GM23338 (cell line): ENCODE data around the gene SLC24A5. TPM values are rescaled to one million over a fixed set of nuclear protein-coding genes. Genes with fewer than 3 reads are reported as not detected.

Experiments
- ATAC-seq: fragments of 200-7000 bp; cut with Tn5 transposase; 3 replicates; pipeline ENCODE4 v1.9.1; 2020
- DNase-seq: peaks from one replicate; pipeline ENCODE4 v3.0.0-alpha.2; 2015; ENCODE audit warnings: low spot score
- H2AFZ ChIP-seq: fragments of 200-600 bp; sonication (generic); 2 replicates; pipeline ENCODE4 v1.8.0; 2016; ENCODE audit warnings: antibody characterized with exemption, mild to moderate bottlenecking, moderate library complexity
- H3F3A ChIP-seq: fragments of 200-600 bp; sonication (generic); replicated peaks from 2 replicates; pipeline ENCODE4 v1.8.0; 2017; ENCODE audit warnings: antibody characterized with exemption, mixed run types, low read depth
- H3K27ac ChIP-seq: fragments of 200-600 bp; sonication (generic); 2 replicates; pipeline ENCODE4 v1.6.1; 2016; ENCODE audit warnings: low read depth
- H3K27me3 ChIP-seq: fragments of 200-600 bp; sonication (generic); 2 replicates; pipeline ENCODE4 v1.8.0; 2016; ENCODE audit warnings: mild to moderate bottlenecking, mixed run types, moderate library complexity; ENCODE audit not compliant: insufficient read depth
- H3K36me3 ChIP-seq: fragments of 200-600 bp; sonication (generic); 2 replicates; pipeline ENCODE4 v1.8.0; 2016; ENCODE audit warnings: mild to moderate bottlenecking; ENCODE audit not compliant: insufficient read depth
- H3K4me1 ChIP-seq: fragments of 200-600 bp; sonication (generic); 2 replicates; pipeline ENCODE4 v1.8.0; 2016; ENCODE audit warnings: mild to moderate bottlenecking, moderate library complexity; ENCODE audit not compliant: insufficient read depth
- H3K4me2 ChIP-seq: fragments of 200-600 bp; sonication (generic); 2 replicates; pipeline ENCODE4 v1.7.1; 2017; ENCODE audit warnings: mixed run types
- H3K4me3 ChIP-seq: fragments of 200-600 bp; sonication (generic); 2 replicates; pipeline ENCODE4 v1.6.1; 2016; ENCODE audit warnings: mixed run types
- H3K79me2 ChIP-seq: fragments of 200-600 bp; sonication (generic); replicated peaks from 2 replicates; pipeline ENCODE4 v1.8.0; 2017; ENCODE audit warnings: mild to moderate bottlenecking; ENCODE audit not compliant: insufficient read depth
- H3K9me2 ChIP-seq: fragments of 200-600 bp; sonication (generic); 2 replicates; pipeline ENCODE4 v1.8.0; 2017; ENCODE audit not compliant: insufficient read depth
- H4K20me1 ChIP-seq: fragments of 200-600 bp; sonication (generic); replicated peaks from 2 replicates; pipeline ENCODE4 v1.8.0; 2017; ENCODE audit warnings: mild to moderate bottlenecking; ENCODE audit not compliant: insufficient read depth
- H3K27ac Mint-ChIP-seq: 2 replicates; pipeline ENCODE4 v1.8.0; 2020; ENCODE audit warnings: inconsistent platforms, mild to moderate bottlenecking, moderate library complexity, mixed read lengths
- H3K27me3 Mint-ChIP-seq: 3 replicates; pipeline ENCODE4 v1.8.0; 2022; ENCODE audit warnings: low read depth, mild to moderate bottlenecking, moderate library complexity, mixed read lengths, inconsistent platforms; ENCODE audit not compliant: insufficient read depth, poor library complexity
- H3K36me3 Mint-ChIP-seq: 3 replicates; pipeline ENCODE4 v1.8.0; 2021; ENCODE audit warnings: low read depth, mild to moderate bottlenecking, inconsistent platforms, moderate library complexity, mixed read lengths
- H3K4me1 Mint-ChIP-seq: 3 replicates; pipeline ENCODE4 v1.8.0; 2020; ENCODE audit warnings: mild to moderate bottlenecking, inconsistent platforms, mixed read lengths
- H3K4me3 Mint-ChIP-seq: 3 replicates; pipeline ENCODE4 v1.8.0; 2021; ENCODE audit warnings: moderate library complexity, mild to moderate bottlenecking, inconsistent platforms, mixed read lengths
- H3K9me3 Mint-ChIP-seq: 3 replicates; pipeline ENCODE4 v1.8.0; 2020; ENCODE audit warnings: moderate library complexity, mild to moderate bottlenecking, inconsistent platforms, mixed read lengths
- CREB1 ChIP-seq: fragments of 250-450 bp; sonication (Bioruptor Pico); IDR thresholded peaks from 2 replicates; pipeline ENCODE4 v1.5.0; 2020; ENCODE audit warnings: low read depth, mild to moderate bottlenecking, moderate library complexity
- CTCF ChIP-seq, 2 experiments: fragments of 200-600 bp in 1 of 2; sonication (generic) in 1 of 2; conservative IDR thresholded peaks; 2 replicates each; pipeline versions ENCODE4 v1.5.1 to v1.6.1; 2016 to 2017; ENCODE audit warnings: antibody characterized with exemption in 2 of 2, low read depth in 2 of 2, mild to moderate bottlenecking in 2 of 2, moderate library complexity in 1 of 2
- ETS1 ChIP-seq: IDR thresholded peaks from 2 replicates; pipeline ENCODE4 v1.6.1; 2016; ENCODE audit warnings: antibody characterized with exemption
- EZH2 ChIP-seq: fragments of 200-600 bp; sonication (generic); IDR thresholded peaks from one replicate; pipeline ENCODE4 v1.8.0; 2017; ENCODE audit warnings: antibody characterized with exemption, mild to moderate bottlenecking, low read depth; ENCODE audit not compliant: unreplicated experiment
- EZH2phosphoT487 ChIP-seq: fragments of 200-600 bp; sonication (generic); IDR thresholded peaks from one replicate; pipeline ENCODE4 v1.8.1; 2018; ENCODE audit warnings: antibody characterized with exemption; ENCODE audit not compliant: unreplicated experiment
- JUNB ChIP-seq: IDR thresholded peaks from one replicate; pipeline ENCODE4 v1.6.1; 2016; ENCODE audit warnings: antibody characterized with exemption; ENCODE audit not compliant: unreplicated experiment
- NANOG ChIP-seq: IDR thresholded peaks from 2 replicates; pipeline ENCODE4 v1.6.1; 2016; ENCODE audit warnings: antibody characterized with exemption, borderline replicate concordance
- POLR2AphosphoS5 ChIP-seq: IDR thresholded peaks from 2 replicates; pipeline ENCODE4 v1.6.1; 2016; ENCODE audit warnings: antibody characterized with exemption, low read depth
- REST ChIP-seq: IDR thresholded peaks from one replicate; pipeline ENCODE4 v1.6.1; 2018; ENCODE audit warnings: antibody characterized with exemption; ENCODE audit not compliant: unreplicated experiment
- STAT1 ChIP-seq: IDR thresholded peaks from one replicate; pipeline ENCODE4 v1.6.1; 2016; ENCODE audit warnings: antibody characterized with exemption; ENCODE audit not compliant: unreplicated experiment
- ZNF114 ChIP-seq: fragments of 250-450 bp; sonication (Bioruptor Pico); IDR thresholded peaks from 2 replicates; pipeline ENCODE4 v1.5.0; 2020; ENCODE audit warnings: mild to moderate bottlenecking, moderate library complexity
- ZNF331 ChIP-seq: fragments of 250-450 bp; sonication (Bioruptor Pico); IDR thresholded peaks from 2 replicates; pipeline ENCODE4 v1.5.0; 2020; ENCODE audit warnings: low read depth, mild to moderate bottlenecking, moderate library complexity
- ZNF462 ChIP-seq: fragments of 250-450 bp; sonication (Bioruptor Pico); IDR thresholded peaks from 2 replicates; pipeline ENCODE4 v1.5.0; 2020; ENCODE audit warnings: mild to moderate bottlenecking, moderate library complexity
- polyA plus RNA-seq: library from polyadenylated mRNA; unstranded; fragments of >200 nt; fragmentation: Nextera tagmentation; extraction: Ambion mirVana; gene quantifications from 2 replicates; pipeline ENCODE4 v1.2.1, GENCODE V29; 2016
- total RNA-seq: library from RNA; depleted of rRNA; stranded (reverse); fragments of >200 nt; shearing (Covaris generic); gene quantifications from 2 replicates; pipeline ENCODE4 v1.2.3, GENCODE V29; 2014

The SLC24A5 gene
- total and polyA plus RNA-seq, 2 experiments from 2014 or later: 0.39 TPM; not detected in 1

GRCh38 chr15:48076454-48076853, 44.3 kb upstream of the SLC24A5 start:
- Histone ChIP-seq H3F3A (no peaks in the 10 kb centered on the region), H3K4me3 (no peak overlapping the region), H2AFZ (no peak overlapping the region), H3K79me2 (no peaks in the 10 kb centered on the region), H3K4me1 (no peaks in the 10 kb centered on the region), H3K9me2 (peaks cover 10% of the 10 kb centered on the region; the same call in 1 of the 2 replicates), H3K27ac (no peak overlapping the region), H3K36me3 (no peaks in the 10 kb centered on the region), H3K4me2 (no peak overlapping the region), H3K27me3 (no peaks in the 10 kb centered on the region), H4K20me1 (no peaks in the 10 kb centered on the region)
- TF ChIP-seq STAT1: no peak
- no peak for TF ChIP-seq ZNF331
- TF ChIP-seq EZH2: no peak
- TF ChIP-seq EZH2phosphoT487: no peak
- no peak for TF ChIP-seq CREB1
- TF ChIP-seq ZNF462 (CRISPR knock-in tag): no peak
- no peak for TF ChIP-seq POLR2AphosphoS5
- TF ChIP-seq CTCF (conservative IDR thresholded peaks at IDR 0.05; ENCODE audit: low read depth in 2 of 2): no peak
- no peak for TF ChIP-seq REST
- no peak for TF ChIP-seq JUNB
- no peak for TF ChIP-seq NANOG
- TF ChIP-seq ZNF114 (CRISPR knock-in tag): no peak
- TF ChIP-seq ETS1: no peak
- DNase-seq: no peak
- H3K27me3 Mint-ChIP-seq: no peaks in the 10 kb centered on the region
- no peak overlapping the region for H3K4me3 Mint-ChIP-seq
- H3K27ac Mint-ChIP-seq: no peak overlapping the region
- H3K9me3 Mint-ChIP-seq: peaks cover 7% of the 10 kb centered on the region
- no peak for ATAC-seq
- no peaks in the 10 kb centered on the region; the same call in 2 of the 3 replicates for H3K4me1 Mint-ChIP-seq
- no peaks in the 10 kb centered on the region for H3K36me3 Mint-ChIP-seq
